ENCODE data around the gene B3GAT3.

Gene B3GAT3

DNA sequence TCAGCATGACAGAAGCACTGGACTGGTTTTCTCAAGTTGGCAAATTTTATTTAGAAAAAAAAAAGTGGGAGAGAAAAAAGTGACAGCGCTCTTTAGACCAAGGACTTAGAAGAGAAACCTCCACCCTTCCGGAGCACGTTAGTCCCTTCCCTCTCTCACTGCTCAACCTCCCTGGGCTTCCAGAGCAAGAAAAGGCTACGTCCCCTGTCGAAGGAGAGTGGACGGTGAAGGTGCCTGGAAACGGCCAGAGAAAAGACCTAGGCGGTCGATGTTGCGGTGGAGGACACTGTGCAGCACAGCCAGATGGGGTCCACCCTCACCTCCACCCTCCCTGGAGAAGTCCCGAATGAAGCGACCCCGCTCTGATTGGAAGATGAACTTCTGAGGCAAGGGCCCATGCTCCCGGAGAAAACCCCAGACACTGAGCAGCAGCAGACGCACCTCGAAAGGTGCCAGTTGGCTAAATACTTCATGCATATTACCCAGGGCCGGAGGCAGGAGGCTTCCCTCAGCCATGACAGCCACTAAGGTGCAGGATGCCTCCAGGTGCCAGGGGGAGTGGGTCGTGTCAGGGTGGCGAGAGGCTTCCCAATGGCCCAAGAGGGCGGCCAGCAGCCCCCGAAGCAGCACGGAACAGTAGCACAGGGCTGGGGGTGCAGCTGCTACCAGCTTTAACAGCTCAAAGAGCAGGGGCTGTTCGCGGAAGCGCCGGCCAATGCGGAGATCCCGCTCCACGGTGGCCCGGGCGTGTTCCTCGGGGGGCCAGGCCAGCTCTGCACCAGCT is 25.2 kb upstream of the B3GAT3 start:
- CTCF ChIA-PET: interaction anchor here (1.1 to 1.6 kb wide), 4 partner anchors 8 to 47 kb away, joined by 3 to 6 read pairs (median 4); partner anchors contain the start of gene B3GAT3
- TF ChIP-seq, protein P1, sequence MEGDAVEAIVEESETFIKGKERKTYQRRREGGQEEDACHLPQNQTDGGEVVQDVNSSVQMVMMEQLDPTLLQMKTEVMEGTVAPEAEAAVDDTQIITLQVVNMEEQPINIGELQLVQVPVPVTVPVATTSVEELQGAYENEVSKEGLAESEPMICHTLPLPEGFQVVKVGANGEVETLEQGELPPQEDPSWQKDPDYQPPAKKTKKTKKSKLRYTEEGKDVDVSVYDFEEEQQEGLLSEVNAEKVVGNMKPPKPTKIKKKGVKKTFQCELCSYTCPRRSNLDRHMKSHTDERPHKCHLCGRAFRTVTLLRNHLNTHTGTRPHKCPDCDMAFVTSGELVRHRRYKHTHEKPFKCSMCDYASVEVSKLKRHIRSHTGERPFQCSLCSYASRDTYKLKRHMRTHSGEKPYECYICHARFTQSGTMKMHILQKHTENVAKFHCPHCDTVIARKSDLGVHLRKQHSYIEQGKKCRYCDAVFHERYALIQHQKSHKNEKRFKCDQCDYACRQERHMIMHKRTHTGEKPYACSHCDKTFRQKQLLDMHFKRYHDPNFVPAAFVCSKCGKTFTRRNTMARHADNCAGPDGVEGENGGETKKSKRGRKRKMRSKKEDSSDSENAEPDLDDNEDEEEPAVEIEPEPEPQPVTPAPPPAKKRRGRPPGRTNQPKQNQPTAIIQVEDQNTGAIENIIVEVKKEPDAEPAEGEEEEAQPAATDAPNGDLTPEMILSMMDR (IDR thresholded peaks at IDR 0.05; ENCODE audit: control extremely low read depth, extremely low read depth, low read depth, missing control alignments): no peak
- DNase-seq (ENCODE audit: extremely low spot score): no peak
- POLR2A ChIA-PET: interaction anchor here (0.5 to 2.2 kb wide), 4 partner anchors 18 to 981 kb away, joined by 3 to 27 read pairs (median 8); partner anchors contain the start of genes C11orf98, CSKMT, TUT1 and UQCC3

DNA sequence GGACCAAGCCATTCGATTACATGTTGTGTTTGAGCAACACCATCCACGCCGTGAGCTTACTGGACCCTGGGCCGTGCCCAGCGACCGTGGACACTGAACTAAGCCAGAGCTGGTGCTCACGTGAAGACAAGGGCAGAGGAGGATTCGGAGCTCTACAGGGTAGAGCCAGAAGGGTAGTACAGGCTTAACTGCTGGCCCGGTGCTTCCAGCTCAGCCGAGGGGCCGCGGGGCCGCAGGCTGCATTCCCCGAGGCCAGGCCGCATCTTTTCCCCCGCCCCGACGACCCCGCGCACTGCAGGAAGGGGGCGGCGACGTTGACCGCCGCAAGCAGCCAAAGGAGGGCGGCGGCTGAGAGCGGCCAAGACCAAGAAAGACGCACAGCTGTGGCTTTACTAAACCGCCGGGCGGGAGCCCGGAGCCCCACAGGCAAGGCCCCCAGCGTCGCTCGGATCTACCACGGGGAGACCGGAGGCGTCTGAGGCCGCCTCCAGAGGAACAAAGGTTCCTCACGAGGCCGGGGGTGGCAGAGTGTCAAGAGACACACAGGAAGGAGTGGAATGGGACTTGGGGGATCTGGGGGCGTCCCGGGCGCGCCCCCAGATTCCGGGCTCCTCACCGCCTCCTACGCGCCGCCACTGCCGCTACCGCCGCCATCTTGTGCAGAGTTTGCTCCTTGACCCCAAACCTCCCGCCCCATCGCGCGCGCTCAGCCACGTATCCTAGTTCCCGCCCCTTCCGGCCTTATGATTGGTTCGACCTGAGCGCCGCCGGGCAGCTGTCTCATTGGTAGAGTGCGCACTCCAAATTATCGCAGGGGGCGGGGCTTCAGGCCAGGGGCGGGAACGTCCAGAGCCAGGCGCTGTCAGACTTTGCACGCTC is 24.4 kb upstream of the B3GAT3 start, which contains the start of gene GANAB:
TSS of gene GANAB (minus strand) at position 668 of the 879 bp plus-strand sequence. CDS start at position 654, 14 bp downstream.
- TF ChIP-seq, protein P1 (IDR thresholded peaks at IDR 0.05; ENCODE audit: control extremely low read depth, extremely low read depth, low read depth, missing control alignments): no peak
- CTCF ChIA-PET: interaction anchor here (0.7 to 1.6 kb wide), 10 partner anchors 9 to 34 kb away, joined by 3 to 6 read pairs (median 4); partner anchors contain the start of gene B3GAT3
- DNase-seq (ENCODE audit: extremely low spot score): peak; percentile 100
- POLR2A ChIA-PET: interaction anchor here (0.5 to 2.2 kb wide), 6 partner anchors 19 to 980 kb away, joined by 3 to 27 read pairs (median 4); partner anchors contain the start of genes C11orf98, CSKMT, TUT1 and UQCC3

DNA sequence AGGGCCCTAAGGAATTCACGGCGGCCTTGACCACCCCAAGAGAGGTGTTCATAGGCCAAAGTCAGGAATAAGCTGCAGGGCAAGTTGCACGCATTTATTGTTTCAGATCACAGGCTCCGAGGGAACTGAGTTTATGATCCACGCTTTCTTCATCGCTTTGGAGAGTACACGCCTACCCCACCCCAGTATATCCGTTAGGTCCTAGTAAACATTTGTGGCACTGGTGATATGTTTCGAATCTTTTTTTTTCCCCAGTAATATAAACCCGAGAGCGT is 23.8 kb upstream of the B3GAT3 start:
- ChIA-PET POLR2A (interaction anchor here (0.6 to 2.2 kb wide), 4 partner anchors 19 to 212 kb away, joined by 3 to 27 read pairs (median 6); partner anchors contain the start of genes C11orf98, CSKMT and TUT1), CTCF (interaction anchor here (0.7 to 1.6 kb wide), 9 partner anchors 10 to 35 kb away, joined by 3 to 6 read pairs (median 4); partner anchors contain the start of gene B3GAT3)
- TF ChIP-seq, protein P1 (IDR thresholded peaks at IDR 0.05; ENCODE audit: control extremely low read depth, extremely low read depth, low read depth, missing control alignments): no peak
- no peak for DNase-seq (ENCODE audit: extremely low spot score)

DNA sequence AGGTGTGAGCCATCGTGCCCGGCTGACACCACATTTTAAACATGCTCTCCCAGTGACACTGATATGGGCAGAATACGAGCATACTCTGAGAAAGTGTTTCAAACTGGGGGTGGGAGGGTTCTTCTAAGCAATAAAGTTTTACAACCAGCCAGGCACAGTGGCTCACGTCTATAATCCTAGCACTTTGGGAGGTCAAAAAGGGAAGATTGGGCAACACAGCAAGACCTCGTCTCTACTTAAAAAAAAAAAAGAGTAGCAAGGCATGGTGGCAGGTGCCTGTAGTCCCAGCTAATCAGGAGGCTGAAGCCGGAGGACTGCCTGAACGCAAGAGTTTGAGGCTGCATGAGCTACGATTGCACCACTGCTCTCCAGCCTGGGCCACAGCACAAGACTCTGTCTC is 22.4 kb upstream of the B3GAT3 start:
- POLR2A ChIA-PET: interaction anchor here (0.6 to 2.5 kb wide), 3 partner anchors 16 to 110 kb away, joined by 3 to 15 read pairs (median 3); partner anchors contain the start of genes C11orf98, CSKMT and ZBTB3
- DNase-seq (ENCODE audit: extremely low spot score): no peak
- TF ChIP-seq, protein P1 (IDR thresholded peaks at IDR 0.05; ENCODE audit: control extremely low read depth, extremely low read depth, low read depth, missing control alignments): no peak
- CTCF ChIA-PET: interaction anchor here (1.4 to 1.5 kb wide), 2 partner anchors 19 to 125 kb away, joined by 3 read pairs; no protein-coding TSS in a partner anchor

DNA sequence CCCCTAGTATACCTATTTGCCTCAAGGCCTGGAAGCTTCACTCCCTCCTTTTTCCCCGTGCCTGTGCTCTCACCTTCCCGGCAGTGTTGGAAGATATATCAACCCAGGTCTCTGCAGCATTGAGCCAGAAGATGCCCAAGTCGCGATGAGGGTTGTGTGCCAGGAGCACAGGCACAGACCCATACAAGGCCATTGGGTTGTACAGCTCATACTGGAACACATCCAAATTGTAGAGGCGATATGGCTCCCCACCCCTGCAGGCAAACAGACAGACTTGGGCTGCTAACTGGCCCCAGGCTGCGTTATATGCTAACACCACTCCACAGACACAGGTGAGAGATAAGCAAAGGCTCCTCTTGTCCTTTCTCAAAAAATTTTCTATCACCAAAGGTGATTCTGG is 10.7 kb upstream of the B3GAT3 start:
- CTCF ChIA-PET: interaction anchor here (0.8 to 1.1 kb wide), 2 partner anchors 10 to 69 kb away, joined by 3 read pairs; no protein-coding TSS in a partner anchor
- TF ChIP-seq, protein P1 (IDR thresholded peaks at IDR 0.05; ENCODE audit: control extremely low read depth, extremely low read depth, low read depth, missing control alignments): no peak
- POLR2A ChIA-PET: no interaction called here
- DNase-seq (ENCODE audit: extremely low spot score): no peak

DNA sequence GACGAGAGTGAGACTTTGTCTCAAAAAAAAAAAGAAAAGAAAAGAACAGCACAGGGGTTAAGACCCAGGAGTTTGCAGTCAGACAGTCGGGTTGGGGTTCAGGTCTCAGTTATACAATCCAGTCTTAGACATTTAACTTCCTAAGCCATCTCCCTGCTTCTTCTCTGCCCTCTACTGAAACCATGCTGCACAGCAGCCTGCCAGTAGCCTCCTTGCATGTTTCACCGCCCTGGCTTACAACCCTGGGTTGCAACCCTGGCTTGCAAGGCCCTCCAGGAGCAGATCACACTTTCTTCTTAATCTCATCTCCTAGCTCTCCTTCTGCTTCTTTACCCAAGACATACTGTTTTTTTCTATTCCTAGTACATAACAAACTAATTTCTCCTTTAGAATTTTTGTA is 5.9 kb upstream of the B3GAT3 start:
- DNase-seq (ENCODE audit: extremely low spot score): no peak
- TF ChIP-seq, protein P1 (IDR thresholded peaks at IDR 0.05; ENCODE audit: control extremely low read depth, extremely low read depth, low read depth, missing control alignments): no peak
- POLR2A ChIA-PET: no interaction called here
- CTCF ChIA-PET: interaction anchor here (1.0 to 2.2 kb wide), 3 partner anchors 16 to 142 kb away, joined by 3 to 6 read pairs (median 4); partner anchors contain the start of gene EML3
